ENCODE data around the gene RAB44.

GRCh38 chr6:36769183-36769675 lies 71.6 kb downstream of the RAB44 start:
- TF ChIP-seq CTCF (IDR thresholded peaks at IDR 0.05), result no peak
- no peak for TF ChIP-seq SIN3A (IDR thresholded peaks at IDR 0.05; ENCODE audit: borderline replicate concordance, insufficient read depth, low read depth, low read length)
- no peak for TF ChIP-seq POLR2AphosphoS5 (IDR thresholded peaks at IDR 0.05; ENCODE audit: low read depth, low read length)
